Brain microvascular endothelial cell (primary cell): Measurements from ENCODE around the gene TRIM50.

Experiments
- DNase-seq: peaks from one replicate; pipeline ENCODE4 v3.0.0-alpha.2; 2020
- H3K27ac ChIP-seq: fragments of 250-450 bp; sonication (Bioruptor Pico); 2 replicates; pipeline ENCODE4 v1.5.1; 2020; ENCODE audit warnings: mild to moderate bottlenecking, moderate library complexity
- H3K27me3 ChIP-seq: fragments of 250-450 bp; sonication (Bioruptor Pico); replicated peaks from 2 replicates; pipeline ENCODE4 v1.5.1; 2020; ENCODE audit warnings: mild to moderate bottlenecking
- H3K36me3 ChIP-seq: fragments of 250-450 bp; sonication (Bioruptor Pico); replicated peaks from 2 replicates; pipeline ENCODE4 v1.5.1; 2020; ENCODE audit warnings: mild to moderate bottlenecking
- H3K4me3 ChIP-seq: 2 replicates; pipeline ENCODE4 v1.5.1; 2011; ENCODE audit warnings: low read depth, mild to moderate bottlenecking, control low read depth, low read length, moderate library complexity
- in situ Hi-C: cut with HindIII; loops from 2 replicates; pipeline ENCODE4 v1.10.0; 2017; ENCODE audit warnings: low sequenced_read_pairs, low pct_ligation_motif_present
- TF ChIP-seq, protein P1 (sequence below): IDR thresholded peaks from 2 replicates; pipeline ENCODE4 v1.5.1; 2011; ENCODE audit warnings: low read depth, mild to moderate bottlenecking, moderate library complexity, low read length, control low read depth, inconsistent platforms; ENCODE audit errors: missing control alignments

Gene TRIM50

DNA sequence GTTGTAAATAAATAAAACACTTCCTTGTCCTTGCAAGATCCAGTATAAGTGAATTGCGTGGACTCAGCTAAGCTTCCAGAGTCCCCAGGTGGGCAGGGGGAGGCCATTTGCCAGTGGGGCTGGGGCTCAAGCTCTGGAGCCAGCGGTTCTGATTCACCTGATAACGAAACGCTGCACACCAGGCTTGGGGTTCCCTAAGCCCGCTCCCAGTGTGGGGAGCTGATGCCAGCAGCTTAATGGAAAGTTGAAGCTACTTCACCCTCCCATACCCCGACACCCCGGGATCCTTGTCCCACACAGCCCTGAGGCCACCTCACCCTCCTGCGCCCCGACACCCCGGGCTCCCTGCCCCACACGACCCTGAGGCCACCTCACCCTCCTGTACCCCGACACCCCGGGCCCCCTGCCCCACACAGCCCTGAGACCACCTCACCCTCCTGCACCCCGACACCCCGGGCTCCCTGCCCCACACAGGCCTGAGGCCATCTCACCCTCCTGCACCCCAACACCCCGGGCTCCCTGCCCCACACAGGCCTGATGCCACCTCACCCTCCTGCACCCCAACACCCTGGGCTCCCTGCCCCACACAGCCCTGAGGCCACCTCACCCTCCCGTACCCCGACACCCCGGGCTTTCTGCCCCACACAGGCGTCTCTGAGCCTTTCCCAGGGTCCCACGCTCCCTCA is 30.9 kb upstream of the TRIM50 start:
- Histone ChIP-seq H3K4me3 (peak overlapping the region; percentile 39), H3K27ac (no peak overlapping the region), H3K27me3 (no peaks in the 10 kb centered on the region), H3K36me3 (no peaks in the 10 kb centered on the region)
- TF ChIP-seq, protein P1, sequence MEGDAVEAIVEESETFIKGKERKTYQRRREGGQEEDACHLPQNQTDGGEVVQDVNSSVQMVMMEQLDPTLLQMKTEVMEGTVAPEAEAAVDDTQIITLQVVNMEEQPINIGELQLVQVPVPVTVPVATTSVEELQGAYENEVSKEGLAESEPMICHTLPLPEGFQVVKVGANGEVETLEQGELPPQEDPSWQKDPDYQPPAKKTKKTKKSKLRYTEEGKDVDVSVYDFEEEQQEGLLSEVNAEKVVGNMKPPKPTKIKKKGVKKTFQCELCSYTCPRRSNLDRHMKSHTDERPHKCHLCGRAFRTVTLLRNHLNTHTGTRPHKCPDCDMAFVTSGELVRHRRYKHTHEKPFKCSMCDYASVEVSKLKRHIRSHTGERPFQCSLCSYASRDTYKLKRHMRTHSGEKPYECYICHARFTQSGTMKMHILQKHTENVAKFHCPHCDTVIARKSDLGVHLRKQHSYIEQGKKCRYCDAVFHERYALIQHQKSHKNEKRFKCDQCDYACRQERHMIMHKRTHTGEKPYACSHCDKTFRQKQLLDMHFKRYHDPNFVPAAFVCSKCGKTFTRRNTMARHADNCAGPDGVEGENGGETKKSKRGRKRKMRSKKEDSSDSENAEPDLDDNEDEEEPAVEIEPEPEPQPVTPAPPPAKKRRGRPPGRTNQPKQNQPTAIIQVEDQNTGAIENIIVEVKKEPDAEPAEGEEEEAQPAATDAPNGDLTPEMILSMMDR, result no peak
- in situ Hi-C loops, result no loop called here
- DNase-seq, result no peak

DNA sequence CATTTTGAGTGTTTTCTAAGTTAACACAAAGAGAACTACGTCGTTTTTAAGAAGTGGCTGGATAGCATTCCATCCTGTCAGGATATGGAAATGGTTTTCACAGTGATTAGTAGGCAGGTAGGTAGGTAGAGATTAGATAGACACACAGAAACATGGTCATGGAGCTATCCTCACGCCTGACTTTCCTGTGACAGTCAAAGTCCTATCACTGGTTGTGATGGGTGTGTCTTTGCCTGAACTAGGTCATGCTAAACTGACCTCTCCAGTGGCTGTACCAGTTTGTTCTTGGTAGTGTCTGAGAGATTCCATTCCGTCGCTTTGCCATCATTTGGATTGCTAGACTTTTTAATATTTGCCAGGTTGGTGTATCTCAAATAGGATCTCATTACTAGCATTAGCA is 28.3 kb upstream of the TRIM50 start:
- in situ Hi-C loops, result no loop called here
- Histone ChIP-seq H3K4me3 (no peak overlapping the region), H3K36me3 (no peaks in the 10 kb centered on the region), H3K27ac (no peak overlapping the region), H3K27me3 (no peaks in the 10 kb centered on the region)
- TF ChIP-seq, protein P1, result no peak
- no peak for DNase-seq

DNA sequence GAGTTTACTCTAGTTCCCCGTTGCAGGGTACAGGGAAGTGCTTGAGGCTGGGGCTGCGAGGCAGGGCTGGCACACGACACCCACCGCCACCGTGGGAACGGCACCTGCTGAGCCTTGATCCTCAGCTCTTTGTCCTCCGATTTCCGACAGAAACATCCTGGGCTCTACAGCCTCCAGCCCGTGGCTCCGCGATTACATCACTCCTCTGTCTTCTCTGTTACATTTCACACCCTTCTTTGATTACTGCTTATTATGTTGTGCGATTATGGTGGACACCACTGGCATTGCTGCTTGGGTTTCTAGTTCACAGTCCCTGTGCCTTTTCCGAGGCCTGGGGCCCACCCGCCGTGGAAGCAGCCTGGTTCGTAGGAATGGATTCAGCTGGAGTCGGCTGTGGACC is 26.9 kb upstream of the TRIM50 start:
- no peak overlapping the region for H3K27ac ChIP-seq
- TF ChIP-seq, protein P1, result no peak
- in situ Hi-C loops, result no loop called here
- no peak overlapping the region for H3K4me3 ChIP-seq
- no peaks in the 10 kb centered on the region for H3K27me3 ChIP-seq
- DNase-seq, result no peak
- no peaks in the 10 kb centered on the region for H3K36me3 ChIP-seq

DNA sequence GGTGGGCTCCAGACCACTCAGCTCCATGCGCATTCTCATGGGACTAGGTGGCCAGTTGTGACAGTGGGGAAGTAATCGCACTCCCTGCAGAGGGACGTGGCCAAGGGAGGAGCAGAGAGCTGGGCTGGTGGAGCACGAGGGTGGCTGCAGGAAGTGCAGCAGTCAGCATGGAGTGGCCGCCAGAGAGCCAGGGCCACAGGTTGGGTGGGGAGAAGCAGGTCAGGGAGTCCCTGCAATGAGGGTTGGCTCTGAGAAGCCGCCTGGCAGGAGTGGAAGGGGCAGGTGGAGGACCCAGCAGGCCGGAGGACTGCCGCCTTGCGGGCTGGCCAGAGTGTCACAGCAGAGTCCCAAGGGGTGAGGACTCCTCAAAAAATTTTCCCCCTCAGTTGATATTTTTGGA is 26.3 kb upstream of the TRIM50 start:
- in situ Hi-C loops, result no loop called here
- no peaks in the 10 kb centered on the region for H3K36me3 ChIP-seq
- no peak overlapping the region for H3K4me3 ChIP-seq
- TF ChIP-seq, protein P1, result no peak
- no peaks in the 10 kb centered on the region for H3K27me3 ChIP-seq
- no peak overlapping the region for H3K27ac ChIP-seq
- DNase-seq, result no peak

DNA sequence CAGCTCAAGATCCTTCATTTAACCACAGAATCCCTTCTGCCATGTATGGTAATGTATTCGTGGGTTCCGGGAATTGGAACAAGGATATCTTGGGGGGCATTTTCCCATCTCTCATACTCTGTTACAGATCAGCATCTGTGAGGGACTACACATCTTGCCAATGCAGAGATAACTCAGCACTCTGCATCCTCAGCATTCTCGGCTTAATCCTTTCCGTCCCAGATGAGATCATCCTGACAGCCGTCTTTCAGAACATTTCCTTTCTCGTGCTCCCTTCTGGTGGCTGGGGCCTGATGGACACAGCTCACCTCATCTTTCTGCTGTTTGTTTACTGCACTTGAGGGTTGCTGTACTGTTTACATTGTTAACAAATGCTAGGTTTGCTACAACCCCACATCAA is 25.4 kb upstream of the TRIM50 start:
- H3K4me3 ChIP-seq, result no peak overlapping the region
- in situ Hi-C loops, result no loop called here
- no peaks in the 10 kb centered on the region for H3K27me3 ChIP-seq
- no peak overlapping the region for H3K27ac ChIP-seq
- H3K36me3 ChIP-seq, result no peaks in the 10 kb centered on the region
- TF ChIP-seq, protein P1, result no peak
- DNase-seq, result no peak

DNA sequence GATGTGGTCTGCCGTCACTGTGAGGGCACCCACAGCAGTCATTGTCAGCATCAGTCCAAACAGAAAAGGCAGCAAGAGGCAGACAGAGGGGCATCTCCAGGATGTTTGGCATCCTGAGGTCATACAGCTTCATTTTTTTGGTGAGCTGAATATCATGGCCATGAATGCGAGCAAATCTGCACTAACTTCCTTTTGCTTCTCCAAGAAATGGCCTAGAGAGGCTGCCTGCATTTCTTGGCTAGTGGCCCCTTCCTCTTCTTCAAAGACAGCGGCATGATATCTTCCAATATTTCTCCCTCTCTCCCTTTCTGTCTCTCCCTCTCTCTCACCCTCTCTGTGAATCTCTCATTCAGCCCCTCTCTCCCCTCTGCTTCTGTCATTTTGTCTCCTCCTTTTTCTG is 24.9 kb upstream of the TRIM50 start:
- TF ChIP-seq, protein P1, result no peak
- no peak overlapping the region for H3K4me3 ChIP-seq
- no peaks in the 10 kb centered on the region for H3K27me3 ChIP-seq
- DNase-seq, result no peak
- H3K27ac ChIP-seq, result no peak overlapping the region
- H3K36me3 ChIP-seq, result no peaks in the 10 kb centered on the region
- in situ Hi-C loops, result no loop called here
